Suprapubic skin (tissue), 3 donors: ENCODE measurements around the gene FAM222A.

Experiments used
- POLR2A ChIP-seq, 2 donors: fragments of 450-650 bp; IDR thresholded peaks; one replicate each; pipeline ENCODE4 v1.6.1; 2017; ENCODE audit warnings: antibody characterized with exemption in 2 of 2, mild to moderate bottlenecking in 2 of 2, moderate library complexity in 2 of 2
- TF ChIP-seq, protein P1 (sequence below), 2 donors: fragments of 200-600 bp in 1 of 2; fragments of 450-650 bp in 1 of 2; sonication (generic) in 1 of 2; IDR thresholded peaks; one replicate each; pipeline ENCODE4 v1.5.1; 2016 to 2019; ENCODE audit warnings: antibody characterized with exemption in 2 of 2, mild to moderate bottlenecking in 1 of 2, moderate library complexity in 1 of 2

DNA sequence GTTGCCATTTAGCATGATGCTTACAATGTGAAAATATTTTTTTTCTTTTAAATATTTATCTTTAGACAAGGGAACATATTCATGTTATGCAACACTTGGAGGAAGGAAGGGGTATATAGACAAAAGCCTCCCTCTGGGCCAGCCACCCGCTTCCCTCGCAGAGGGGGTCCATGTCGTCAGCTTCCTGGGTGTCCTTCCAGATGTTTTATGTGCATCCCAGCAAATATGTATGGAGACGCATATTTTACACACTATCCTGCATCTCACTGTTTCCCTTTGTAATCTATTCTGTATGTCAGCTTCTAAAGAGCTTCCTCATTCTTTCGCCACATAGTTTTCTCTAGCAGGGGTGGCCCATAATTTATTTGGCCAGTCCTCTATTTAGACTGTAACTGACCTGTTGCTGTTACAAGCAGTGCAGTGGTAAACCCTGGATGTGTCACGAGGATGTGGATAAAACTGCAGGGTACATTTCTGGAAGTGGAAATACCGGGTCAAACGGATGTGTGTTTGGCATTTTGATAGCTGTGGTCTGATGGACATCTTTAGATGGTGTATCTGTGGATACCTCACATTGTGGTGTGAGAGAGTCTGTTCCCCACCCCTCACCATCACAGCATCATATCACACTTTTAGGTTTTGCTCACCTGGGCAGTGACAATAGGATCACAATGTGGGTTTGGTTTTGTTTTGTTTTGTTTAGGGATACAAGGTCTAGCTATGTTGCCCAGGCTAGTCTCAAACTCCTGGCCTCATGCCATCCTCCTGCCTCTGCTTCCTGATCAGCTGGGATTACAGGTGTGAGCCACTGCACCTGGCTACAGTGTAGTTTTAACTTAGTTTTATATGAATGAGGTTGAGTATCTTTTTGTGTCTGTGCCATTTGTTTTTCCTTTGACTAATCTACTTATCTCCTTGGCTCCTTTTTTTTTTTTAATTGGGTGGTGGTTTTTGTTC is 31.6 kb downstream of the FAM222A start:
- no peak for TF ChIP-seq POLR2A (IDR thresholded peaks at IDR 0.05)
- TF ChIP-seq, protein P1, sequence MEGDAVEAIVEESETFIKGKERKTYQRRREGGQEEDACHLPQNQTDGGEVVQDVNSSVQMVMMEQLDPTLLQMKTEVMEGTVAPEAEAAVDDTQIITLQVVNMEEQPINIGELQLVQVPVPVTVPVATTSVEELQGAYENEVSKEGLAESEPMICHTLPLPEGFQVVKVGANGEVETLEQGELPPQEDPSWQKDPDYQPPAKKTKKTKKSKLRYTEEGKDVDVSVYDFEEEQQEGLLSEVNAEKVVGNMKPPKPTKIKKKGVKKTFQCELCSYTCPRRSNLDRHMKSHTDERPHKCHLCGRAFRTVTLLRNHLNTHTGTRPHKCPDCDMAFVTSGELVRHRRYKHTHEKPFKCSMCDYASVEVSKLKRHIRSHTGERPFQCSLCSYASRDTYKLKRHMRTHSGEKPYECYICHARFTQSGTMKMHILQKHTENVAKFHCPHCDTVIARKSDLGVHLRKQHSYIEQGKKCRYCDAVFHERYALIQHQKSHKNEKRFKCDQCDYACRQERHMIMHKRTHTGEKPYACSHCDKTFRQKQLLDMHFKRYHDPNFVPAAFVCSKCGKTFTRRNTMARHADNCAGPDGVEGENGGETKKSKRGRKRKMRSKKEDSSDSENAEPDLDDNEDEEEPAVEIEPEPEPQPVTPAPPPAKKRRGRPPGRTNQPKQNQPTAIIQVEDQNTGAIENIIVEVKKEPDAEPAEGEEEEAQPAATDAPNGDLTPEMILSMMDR (IDR thresholded peaks at IDR 0.05) = no peak
